Ovary (tissue), 9 donors: ENCODE data around the gene SND1. TPM values are rescaled to one million over a fixed set of nuclear protein-coding genes. Genes with fewer than 3 reads are reported as not detected.

ENCODE experiments used
- DNase-seq, 5 donors: peaks; one replicate each; pipeline ENCODE4 v3.0.0-alpha.2; 2019 to 2020
- H3K27ac ChIP-seq, 2 donors: fragments of 200-600 bp; one replicate each; pipeline versions ENCODE4 v1.5.1 to v1.8.0; 2019 to 2022
- H3K27me3 ChIP-seq: fragments of 200-600 bp; one replicate; pipeline ENCODE4 v1.8.0; 2022
- H3K36me3 ChIP-seq: fragments of 200-600 bp; sonication (generic); one replicate; pipeline ENCODE4 v1.5.1; 2019
- H3K4me1 ChIP-seq: one replicate; pipeline ENCODE4 v1.8.1; 2013; ENCODE audit warnings: mild to moderate bottlenecking, moderate library complexity; ENCODE audit not compliant: insufficient read depth
- H3K4me3 ChIP-seq: fragments of 200-600 bp; sonication (generic); one replicate; pipeline ENCODE4 v1.5.1; 2017
- H3K9me3 ChIP-seq, 2 donors: fragments of 200-600 bp in 1 of 2; sonication (generic) in 1 of 2; one replicate each; pipeline versions ENCODE4 v1.5.1 to v1.8.1; 2013 to 2019; ENCODE audit warnings: mild to moderate bottlenecking in 1 of 2, moderate library complexity in 1 of 2
- CTCF ChIP-seq, 3 donors: fragments of 450-650 bp in 2 of 3; fragments of 200-600 bp in 1 of 3; IDR thresholded peaks; one replicate each; pipeline versions ENCODE4 v1.5.1 to v1.8.0; 2016 to 2022; ENCODE audit warnings: antibody characterized with exemption in 3 of 3, mild to moderate bottlenecking in 1 of 3
- EP300 ChIP-seq: sonication (generic); formaldehyde crosslinking; IDR thresholded peaks from one replicate; pipeline ENCODE4 v1.6.1; 2017; ENCODE audit warnings: antibody characterized with exemption
- POLR2A ChIP-seq: fragments of 450-650 bp; IDR thresholded peaks from one replicate; pipeline ENCODE4 v1.6.1; 2017; ENCODE audit warnings: antibody characterized with exemption, mild to moderate bottlenecking, moderate library complexity
- WGBS, 3 donors: extraction: QIAGEN DNeasy Blood & Tissue Kit in 1 of 3; methylation state at CpG; one replicate each; pipeline versions ENCODE4 v1.1.5 to v1.1.7; 2013 to 2017; 5-methylcytosine and 5-hydroxymethylcytosine counted together
- intact Hi-C, 4 donors: fragments of 100-400 bp; cut with DNase I; formaldehyde crosslinking; loops; one replicate each; pipeline versions ENCODE4 v1.11.0 to v1.15.1; 2022 to 2023
- polyA plus RNA-seq, 2 donors: library from polyadenylated mRNA; stranded (reverse); fragments of 200-250 nt in 1 of 2; fragments of 350-450 nt in 1 of 2; fragmentation: Illumina TruSeq in 1 of 2; extraction: RNeasy Lipid Tissue Mini Kit (QIAGEN cat#74804) in 1 of 2; gene quantifications; one replicate each; pipeline ENCODE4 v1.2.3, GENCODE V29; 2013 to 2014
- total RNA-seq, 7 donors: library from RNA; depleted of rRNA in 2 of 7; stranded (reverse); fragments of >200 nt in 2 of 7; fragmentation: NEBNext Ultra II Directional in 3 of 7; extraction: Animal tissue kit (Norgen Biotek cat#: 25700) in 3 of 7; gene quantifications; one replicate each; pipeline versions ENCODE4 v1.1.0 to v1.2.4, GENCODE V29; 2016 to 2023
- donor health status: DM: no; HTN: no; CAD: no; lungs with moderate emphysema.
- donor health status: DM: no; HTN: no; CAD: no.
- donor health status: Bipolar disorder and iron deficiency.
- donor health status: DM: yes; HTN: yes; CAD: no.
- donor health status: DM: no; HTN: no; CAD: no.
- donor health status: DM: yes; HTN: yes; CAD: no.

Gene SND1
- total and polyA plus RNA-seq, 9 donors, result 91.4 to 297 (median 182) TPM

GRCh38 chr7:128026551-128026950 lies 374.6 kb downstream of the SND1 start:
- Histone ChIP-seq H3K36me3 (no peaks in the 10 kb centered on the region), H3K27ac (no peak overlapping the region), H3K4me3 (no peak overlapping the region), H3K27me3 (no peaks in the 10 kb centered on the region), H3K4me1 (peaks cover 5% of the 10 kb centered on the region), H3K9me3 (no peaks in the 10 kb centered on the region)
- TF ChIP-seq POLR2A, result no peak
- no peak for TF ChIP-seq CTCF (IDR thresholded peaks at IDR 0.05)
- no peak for DNase-seq
- intact Hi-C loops, result no loop called here
- WGBS, 3 donors, result 67 to 76% (median 74%) methylated on average over 2 of the region's 2 CpGs

- Histone ChIP-seq H3K9me3 (no peaks in the 10 kb centered on the region), H3K36me3 (no peaks in the 10 kb centered on the region), H3K4me3 (no peak overlapping the region), H3K27me3 (no peaks in the 10 kb centered on the region), H3K27ac (no peak overlapping the region), H3K4me1 (peaks cover 5% of the 10 kb centered on the region)
- intact Hi-C loops, result no loop called here
- 42 to 60% (median 49%) methylated on average over 4 of the region's 4 CpGs for WGBS, 3 donors
- TF ChIP-seq POLR2A, result no peak
- no peak for TF ChIP-seq EP300
- TF ChIP-seq CTCF (IDR thresholded peaks at IDR 0.05), result no peak
- no peak for DNase-seq
Observed at GRCh38 chr7:128027485-128027980, 375.5 kb downstream of the SND1 start.

GRCh38 chr7:128029405-128029995 lies 377.5 kb downstream of the SND1 start:
- Histone ChIP-seq H3K4me1 (peaks cover 9% of the 10 kb centered on the region), H3K27me3 (no peaks in the 10 kb centered on the region), H3K4me3 (no peak overlapping the region), H3K9me3 (no peaks in the 10 kb centered on the region), H3K27ac (no peak overlapping the region), H3K36me3 (no peaks in the 10 kb centered on the region)
- DNase-seq, result no peak
- 96 to 97% (median 96%) methylated on average over 17 of the region's 17 CpGs for WGBS, 3 donors
- intact Hi-C loops, result no loop called here
- TF ChIP-seq EP300 (no peak), POLR2A (no peak), CTCF (IDR thresholded peaks at IDR 0.05) (no peak)

GRCh38 chr7:128030263-128030653 lies 378.3 kb downstream of the SND1 start:
- TF ChIP-seq EP300 (no peak), POLR2A (no peak), CTCF (IDR thresholded peaks at IDR 0.05) (no peak)
- H3K36me3 ChIP-seq, result no peaks in the 10 kb centered on the region
- no peaks in the 10 kb centered on the region for H3K9me3 ChIP-seq
- no peak overlapping the region for H3K27ac ChIP-seq
- intact Hi-C loops, result no loop called here
- no peak for DNase-seq
- 90 to 95% (median 91%) methylated on average over 21 of the region's 21 CpGs for WGBS, 3 donors
- peaks cover 9% of the 10 kb centered on the region for H3K4me1 ChIP-seq
- H3K27me3 ChIP-seq, result no peaks in the 10 kb centered on the region
- H3K4me3 ChIP-seq, result no peak overlapping the region
